Spleen (tissue), 7 donors: ENCODE measurements around the gene RIT1.

ENCODE experiments used
- POLR2A ChIP-seq, 3 donors: fragments of 450-650 bp; IDR thresholded peaks; one replicate each; pipeline ENCODE4 v1.5.1; 2017; ENCODE audit warnings: antibody characterized with exemption in 3 of 3, mild to moderate bottlenecking in 1 of 3
- POLR2AphosphoS5 ChIP-seq, 3 donors: sonication (generic); formaldehyde crosslinking; IDR thresholded peaks; one replicate each; pipeline ENCODE4 v1.5.1; 2017; ENCODE audit warnings: antibody characterized with exemption in 3 of 3
- TF ChIP-seq, protein P1 (sequence below), 11 experiments: fragments of 200-600 bp in 7 of 11; fragments of 450-650 bp in 4 of 11; sonication (generic) in 4 of 11; IDR thresholded peaks in 8 of 11; conservative IDR thresholded peaks in 3 of 11; 1 replicate in 7 of 11; 2 replicates in 4 of 11; pipeline versions ENCODE4 v1.4.0 to v1.8.0; 2016 to 2021; ENCODE audit warnings: antibody characterized with exemption in 11 of 11, inconsistent platforms in 4 of 11, mild to moderate bottlenecking in 1 of 11
- donor health status: DM: no; HTN: no; CAD: no; lungs with moderate emphysema.
- donor health status: DM: no; HTN: no; CAD: no.
- donor health status: DM: no; HTN: no; CAD: no.

DNA sequence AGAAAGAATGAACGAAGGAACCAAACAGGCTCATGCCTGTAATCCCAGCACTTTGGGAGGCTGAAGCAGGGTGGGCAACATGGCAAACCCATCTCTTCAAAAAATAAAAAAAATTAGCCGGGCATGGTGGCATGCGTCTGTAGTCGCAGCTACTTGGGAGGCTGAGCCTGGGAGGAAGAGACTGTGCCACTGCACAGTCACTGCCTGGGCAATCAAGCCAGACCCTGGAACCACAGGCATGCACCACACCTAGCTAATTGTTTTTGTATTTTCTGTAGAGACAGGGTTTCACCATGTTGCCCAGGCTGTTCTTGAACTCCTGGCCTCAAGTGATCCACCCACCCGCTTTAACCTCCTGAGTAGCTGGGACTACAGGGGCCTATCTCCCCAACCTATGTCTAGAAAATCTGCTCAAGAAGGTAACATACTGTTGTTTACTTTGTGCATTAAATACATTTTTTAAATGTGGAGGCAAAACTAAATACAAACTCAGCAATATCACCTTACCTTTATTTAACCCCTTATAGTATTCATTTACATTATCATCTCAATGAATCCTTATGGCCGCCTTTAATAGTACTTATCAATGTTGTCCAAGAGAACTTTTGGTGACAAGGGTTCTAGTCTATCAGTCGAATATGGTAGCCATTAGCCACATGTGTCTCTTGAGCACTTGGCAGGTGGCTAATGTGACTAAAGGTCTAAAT is 20.3 kb upstream of the RIT1 start:
- TF ChIP-seq, protein P1, sequence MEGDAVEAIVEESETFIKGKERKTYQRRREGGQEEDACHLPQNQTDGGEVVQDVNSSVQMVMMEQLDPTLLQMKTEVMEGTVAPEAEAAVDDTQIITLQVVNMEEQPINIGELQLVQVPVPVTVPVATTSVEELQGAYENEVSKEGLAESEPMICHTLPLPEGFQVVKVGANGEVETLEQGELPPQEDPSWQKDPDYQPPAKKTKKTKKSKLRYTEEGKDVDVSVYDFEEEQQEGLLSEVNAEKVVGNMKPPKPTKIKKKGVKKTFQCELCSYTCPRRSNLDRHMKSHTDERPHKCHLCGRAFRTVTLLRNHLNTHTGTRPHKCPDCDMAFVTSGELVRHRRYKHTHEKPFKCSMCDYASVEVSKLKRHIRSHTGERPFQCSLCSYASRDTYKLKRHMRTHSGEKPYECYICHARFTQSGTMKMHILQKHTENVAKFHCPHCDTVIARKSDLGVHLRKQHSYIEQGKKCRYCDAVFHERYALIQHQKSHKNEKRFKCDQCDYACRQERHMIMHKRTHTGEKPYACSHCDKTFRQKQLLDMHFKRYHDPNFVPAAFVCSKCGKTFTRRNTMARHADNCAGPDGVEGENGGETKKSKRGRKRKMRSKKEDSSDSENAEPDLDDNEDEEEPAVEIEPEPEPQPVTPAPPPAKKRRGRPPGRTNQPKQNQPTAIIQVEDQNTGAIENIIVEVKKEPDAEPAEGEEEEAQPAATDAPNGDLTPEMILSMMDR (IDR thresholded peaks at IDR 0.05 in 8 of 11, conservative IDR thresholded peaks at IDR 0.05 in 3 of 11): no peak
- TF ChIP-seq POLR2A (IDR thresholded peaks at IDR 0.05): no peak
- no peak for TF ChIP-seq POLR2AphosphoS5 (IDR thresholded peaks at IDR 0.05)
